ENCODE measurements around the gene MICALL2. TPM values are rescaled to one million over a fixed set of nuclear protein-coding genes. Genes with fewer than 3 reads are reported as not detected.

The MICALL2 gene
- total and polyA plus RNA-seq, 2 donors, result 8.4 to 40.0 TPM

- Histone ChIP-seq H3K36me3 (ENCODE audit: insufficient read depth) (no peaks in the 10 kb centered on the region), H3K4me3 (ENCODE audit: low read depth, low read length) (no peak overlapping the region), H3K4me1 (ENCODE audit: insufficient read depth) (no peaks in the 10 kb centered on the region), H3K27ac (ENCODE audit: low read depth) (no peak overlapping the region)
- WGBS, result 75% methylated on average over 12 of the region's 12 CpGs
- DNase-seq (ENCODE audit: extremely low spot score), result no peak
Measured at GRCh38 chr7:1424041-1424440, 35.2 kb downstream of the MICALL2 start.

- 64% methylated on average over 5 of the region's 5 CpGs for WGBS
Measured at GRCh38 chr7:1423264-1423811, 35.9 kb downstream of the MICALL2 start.

GRCh38 chr7:1422512-1423263 lies 36.6 kb downstream of the MICALL2 start:
- no peak overlapping the region for H3K27ac ChIP-seq (ENCODE audit: low read depth)
- WGBS, result 20% methylated on average over 24 of the region's 24 CpGs
- no peaks in the 10 kb centered on the region for H3K4me1 ChIP-seq (ENCODE audit: insufficient read depth)
- no peaks in the 10 kb centered on the region for H3K36me3 ChIP-seq (ENCODE audit: insufficient read depth)
- no peak overlapping the region for H3K4me3 ChIP-seq (ENCODE audit: low read depth, low read length)
- DNase-seq (ENCODE audit: extremely low spot score), result no peak

More at GRCh38 chr7:1423264-1423811, 35.9 kb downstream of the MICALL2 start:
- Histone ChIP-seq H3K4me1 (ENCODE audit: insufficient read depth) (no peaks in the 10 kb centered on the region), H3K4me3 (ENCODE audit: low read depth, low read length) (no peak overlapping the region), H3K36me3 (ENCODE audit: insufficient read depth) (no peaks in the 10 kb centered on the region), H3K27ac (ENCODE audit: low read depth) (no peak overlapping the region)
- DNase-seq (ENCODE audit: extremely low spot score), result no peak

- Histone ChIP-seq H3K36me3 (ENCODE audit: insufficient read depth) (no peaks in the 10 kb centered on the region), H3K4me1 (ENCODE audit: insufficient read depth) (no peaks in the 10 kb centered on the region), H3K4me3 (ENCODE audit: low read depth, low read length) (no peak overlapping the region), H3K27ac (ENCODE audit: low read depth) (no peak overlapping the region)
- 87% methylated on average over 8 of the region's 8 CpGs for WGBS
- no peak for DNase-seq (ENCODE audit: extremely low spot score)
Measured at GRCh38 chr7:1421946-1422345, 37.3 kb downstream of the MICALL2 start.

- Histone ChIP-seq H3K4me3 (ENCODE audit: low read depth, low read length) (no peak overlapping the region), H3K27ac (ENCODE audit: low read depth) (no peak overlapping the region), H3K4me1 (ENCODE audit: insufficient read depth) (no peaks in the 10 kb centered on the region), H3K36me3 (ENCODE audit: insufficient read depth) (no peaks in the 10 kb centered on the region)
- 85% methylated on average over 41 of the region's 41 CpGs for WGBS
- no peak for DNase-seq (ENCODE audit: extremely low spot score)
Measured at GRCh38 chr7:1421020-1421790, 38.1 kb downstream of the MICALL2 start.

- Histone ChIP-seq H3K4me3 (ENCODE audit: low read depth, low read length) (no peak overlapping the region), H3K4me1 (ENCODE audit: insufficient read depth) (no peaks in the 10 kb centered on the region), H3K27ac (ENCODE audit: low read depth) (no peak overlapping the region), H3K36me3 (ENCODE audit: insufficient read depth) (no peaks in the 10 kb centered on the region)
- 60% methylated on average over 7 of the region's 7 CpGs for WGBS
- DNase-seq (ENCODE audit: extremely low spot score), result no peak
Measured at GRCh38 chr7:1419688-1420087, 39.6 kb downstream of the MICALL2 start.

GRCh38 chr7:1419310-1419634 lies 40.0 kb downstream of the MICALL2 start:
- Histone ChIP-seq H3K27ac (ENCODE audit: low read depth) (no peak overlapping the region), H3K4me1 (ENCODE audit: insufficient read depth) (no peaks in the 10 kb centered on the region), H3K36me3 (ENCODE audit: insufficient read depth) (no peaks in the 10 kb centered on the region), H3K4me3 (ENCODE audit: low read depth, low read length) (no peak overlapping the region)
- 87% methylated on average over 11 of the region's 11 CpGs for WGBS
- DNase-seq (ENCODE audit: extremely low spot score), result no peak

GRCh38 chr7:1418505-1419309 lies 40.6 kb downstream of the MICALL2 start:
- H3K27ac ChIP-seq (ENCODE audit: low read depth), result no peak overlapping the region
- 60% methylated on average over 21 of the region's 21 CpGs for WGBS
- no peak overlapping the region for H3K4me3 ChIP-seq (ENCODE audit: low read depth, low read length)
- no peaks in the 10 kb centered on the region for H3K4me1 ChIP-seq (ENCODE audit: insufficient read depth)
- no peak for DNase-seq (ENCODE audit: extremely low spot score)
- H3K36me3 ChIP-seq (ENCODE audit: insufficient read depth), result no peaks in the 10 kb centered on the region

- no peak for DNase-seq (ENCODE audit: extremely low spot score)
- Histone ChIP-seq H3K4me3 (ENCODE audit: low read depth, low read length) (no peak overlapping the region), H3K27ac (ENCODE audit: low read depth) (no peak overlapping the region), H3K36me3 (ENCODE audit: insufficient read depth) (no peaks in the 10 kb centered on the region), H3K4me1 (ENCODE audit: insufficient read depth) (no peaks in the 10 kb centered on the region)
- WGBS, result 82% methylated on average over 2 of the region's 2 CpGs
Measured at GRCh38 chr7:1415389-1415990, 43.8 kb downstream of the MICALL2 start.

GRCh38 chr7:1413936-1414639 lies 45.2 kb downstream of the MICALL2 start:
- DNase-seq (ENCODE audit: extremely low spot score), result no peak
- no peak overlapping the region for H3K27ac ChIP-seq (ENCODE audit: low read depth)
- WGBS, result 68% methylated on average over 21 of the region's 21 CpGs
- no peak overlapping the region for H3K4me3 ChIP-seq (ENCODE audit: low read depth, low read length)
- no peaks in the 10 kb centered on the region for H3K36me3 ChIP-seq (ENCODE audit: insufficient read depth)
- H3K4me1 ChIP-seq (ENCODE audit: insufficient read depth), result no peaks in the 10 kb centered on the region

- Histone ChIP-seq H3K4me3 (ENCODE audit: low read depth, low read length) (no peak overlapping the region), H3K4me1 (ENCODE audit: insufficient read depth) (no peaks in the 10 kb centered on the region), H3K27ac (ENCODE audit: low read depth) (no peak overlapping the region), H3K36me3 (ENCODE audit: insufficient read depth) (no peaks in the 10 kb centered on the region)
- DNase-seq (ENCODE audit: extremely low spot score), result no peak
- 12% methylated on average over 65 of the region's 65 CpGs for WGBS
Measured at GRCh38 chr7:1412322-1413261, 46.7 kb downstream of the MICALL2 start.

GRCh38 chr7:1411414-1411813 lies 47.9 kb downstream of the MICALL2 start:
- Histone ChIP-seq H3K4me3 (ENCODE audit: low read depth, low read length) (no peak overlapping the region), H3K36me3 (ENCODE audit: insufficient read depth) (no peaks in the 10 kb centered on the region), H3K27ac (ENCODE audit: low read depth) (no peak overlapping the region), H3K4me1 (ENCODE audit: insufficient read depth) (no peaks in the 10 kb centered on the region)
- 91% methylated on average over 28 of the region's 28 CpGs for WGBS
- no peak for DNase-seq (ENCODE audit: extremely low spot score)
